ENCODE results near the gene LRP11.
"Not testable (repeated sequence)": the region's sequence is repeated elsewhere in the genome, so short reads cannot be mapped to it uniquely, and the experiment has no call there.

Gene LRP11

GRCh38 chr6:149869275-149869892 lies 5.2 kb upstream of the LRP11 start:
- DNase-seq (ENCODE audit: low read depth in 2 of 2): no peak

- DNase-seq (ENCODE audit: low read depth in 2 of 2): no peak
Observed at GRCh38 chr6:149867876-149868640, 3.9 kb upstream of the LRP11 start.

- DNase-seq (ENCODE audit: low read depth in 2 of 2): no peak
Observed at GRCh38 chr6:149864578-149865535, 698 bp upstream of the LRP11 start.

- no peak for DNase-seq (ENCODE audit: low read depth in 2 of 2)
Observed at GRCh38 chr6:149862922-149863697, 1.0 kb downstream of the LRP11 start.

- DNase-seq (ENCODE audit: low read depth in 2 of 2): not testable (repeated sequence)
Observed at GRCh38 chr6:149862424-149862738, 1.8 kb downstream of the LRP11 start.

GRCh38 chr6:149861603-149862423 lies 2.3 kb downstream of the LRP11 start:
- no peak for DNase-seq (ENCODE audit: low read depth in 2 of 2)

- DNase-seq (ENCODE audit: low read depth in 2 of 2): no peak
Observed at GRCh38 chr6:149860834-149861602, 3.1 kb downstream of the LRP11 start.

- no peak for DNase-seq (ENCODE audit: low read depth in 2 of 2)
Observed at GRCh38 chr6:149860513-149860833, 3.7 kb downstream of the LRP11 start.

- no peak for DNase-seq (ENCODE audit: low read depth in 2 of 2)
Observed at GRCh38 chr6:149859938-149860337, 4.2 kb downstream of the LRP11 start.

- DNase-seq (ENCODE audit: low read depth in 2 of 2): no peak
Observed at GRCh38 chr6:149859368-149859767, 4.8 kb downstream of the LRP11 start.

- no peak for DNase-seq (ENCODE audit: low read depth in 2 of 2)
Observed at GRCh38 chr6:149857541-149857940, 6.6 kb downstream of the LRP11 start.

- no peak for DNase-seq (ENCODE audit: low read depth in 2 of 2)
Observed at GRCh38 chr6:149856256-149856994, 7.7 kb downstream of the LRP11 start.

GRCh38 chr6:149855741-149856140 lies 8.4 kb downstream of the LRP11 start:
- DNase-seq (ENCODE audit: low read depth in 2 of 2): no peak

GRCh38 chr6:149855040-149855654 lies 9.0 kb downstream of the LRP11 start:
- DNase-seq (ENCODE audit: low read depth in 2 of 2): no peak

GRCh38 chr6:149854532-149854931 lies 9.6 kb downstream of the LRP11 start:
- no peak for DNase-seq (ENCODE audit: low read depth in 2 of 2)

- not testable (repeated sequence) for DNase-seq (ENCODE audit: low read depth in 2 of 2)
Observed at GRCh38 chr6:149854017-149854416, 10.1 kb downstream of the LRP11 start.

GRCh38 chr6:149852881-149853280 lies 11.3 kb downstream of the LRP11 start:
- DNase-seq (ENCODE audit: low read depth in 2 of 2): no peak

- DNase-seq (ENCODE audit: low read depth in 2 of 2): no peak
Observed at GRCh38 chr6:149852180-149852579, 12.0 kb downstream of the LRP11 start.
